ENCODE measurements around the gene LRRC58.
"Not testable (repeated sequence)": the region's sequence is repeated elsewhere in the genome, so short reads cannot be mapped to it uniquely, and the experiment has no call there.

The LRRC58 gene

DNA sequence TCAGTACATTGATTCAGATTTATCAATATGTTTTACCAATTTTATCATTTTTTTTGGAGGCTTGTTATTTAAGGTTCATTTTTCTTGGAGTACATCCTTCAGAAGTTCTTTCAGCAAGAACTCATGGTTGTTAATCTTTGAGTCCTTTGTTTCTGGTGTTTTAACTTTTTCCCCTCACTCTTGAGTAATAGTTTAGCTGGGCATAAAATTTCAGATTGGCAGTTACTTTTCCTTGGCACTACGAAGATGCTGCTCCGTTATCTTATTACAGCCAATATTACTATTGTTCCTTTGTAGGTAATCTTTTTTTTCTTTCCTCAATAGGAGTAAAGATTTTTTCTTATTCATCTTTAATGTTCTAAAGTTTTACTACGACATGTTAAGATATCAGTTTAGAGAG lies 9.8 kb downstream of the LRRC58 start:
- H3K9ac ChIP-seq (ENCODE audit: low read length) = no peak overlapping the region
- H3K27ac ChIP-seq (ENCODE audit: low read depth, low read length) = no peak overlapping the region
- H3K9me3 ChIP-seq (ENCODE audit: control insufficient read depth, insufficient read depth, low read depth, low read length) = 0 out of 2 replicates have a peak, but pooled peaks cover 6% of the 10 kb centered on the region
- peaks cover 10% of the 10 kb centered on the region for H3K36me3 ChIP-seq (ENCODE audit: control insufficient read depth, insufficient read depth, low read length)
- H3K27me3 ChIP-seq (ENCODE audit: control insufficient read depth, insufficient read depth, low read length) = no peaks in the 10 kb centered on the region
- H3K4me1 ChIP-seq (ENCODE audit: control insufficient read depth, insufficient read depth, low read length) = no peaks in the 10 kb centered on the region
- H3K4me3 ChIP-seq (ENCODE audit: low read depth, low read length) = no peak overlapping the region

DNA sequence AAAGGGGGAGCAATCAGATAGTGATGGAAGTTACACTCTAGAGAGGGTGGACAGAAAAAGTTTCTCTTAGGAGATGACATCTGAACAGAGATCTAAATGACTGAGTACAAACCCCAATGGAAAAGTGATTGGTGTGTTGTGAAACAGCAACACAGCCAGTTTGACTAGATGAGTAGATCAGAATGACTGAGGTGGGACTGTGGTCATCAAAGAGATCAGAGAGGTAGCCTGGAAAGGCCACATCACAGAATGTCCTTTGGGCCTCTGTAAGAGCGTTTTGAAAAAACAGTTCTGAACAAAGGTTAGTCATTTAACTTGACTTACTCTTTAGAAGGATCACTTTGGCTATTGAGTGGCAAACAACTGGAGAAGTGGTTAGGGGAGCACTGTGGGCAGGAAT lies 10.6 kb downstream of the LRRC58 start:
- H3K27ac ChIP-seq (ENCODE audit: low read depth, low read length) = no peak overlapping the region
- no peaks in the 10 kb centered on the region for H3K4me1 ChIP-seq (ENCODE audit: control insufficient read depth, insufficient read depth, low read length)
- no peak overlapping the region for H3K9ac ChIP-seq (ENCODE audit: low read length)
- no peaks in the 10 kb centered on the region for H3K27me3 ChIP-seq (ENCODE audit: control insufficient read depth, insufficient read depth, low read length)
- H3K36me3 ChIP-seq (ENCODE audit: control insufficient read depth, insufficient read depth, low read length) = peaks cover 15% of the 10 kb centered on the region
- 0 out of 2 replicates have a peak, but pooled peaks cover 6% of the 10 kb centered on the region for H3K9me3 ChIP-seq (ENCODE audit: control insufficient read depth, insufficient read depth, low read depth, low read length)
- no peak overlapping the region for H3K4me3 ChIP-seq (ENCODE audit: low read depth, low read length)

DNA sequence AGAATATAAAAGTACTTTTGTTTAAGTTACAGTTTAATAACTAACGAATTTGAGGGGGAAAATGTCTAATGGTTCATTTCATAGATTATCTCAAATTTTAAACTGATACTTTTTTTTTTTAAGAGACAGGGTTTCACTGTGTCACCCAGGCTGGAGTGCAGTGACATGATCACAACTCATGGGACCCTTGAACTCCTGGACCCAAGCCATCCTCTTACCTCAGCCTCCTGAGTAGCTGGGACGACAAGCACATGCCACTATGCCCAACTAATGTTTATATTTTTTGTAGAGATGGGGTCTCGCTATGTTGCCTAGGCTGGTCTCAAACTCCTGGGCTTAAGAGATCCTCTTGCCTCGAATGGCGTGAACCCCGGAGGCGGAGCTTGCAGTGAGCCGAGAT lies 16.5 kb downstream of the LRRC58 start:
- H3K27ac ChIP-seq (ENCODE audit: low read depth, low read length) = no peak overlapping the region
- H3K9ac ChIP-seq (ENCODE audit: low read length) = no peak overlapping the region
- H3K4me3 ChIP-seq (ENCODE audit: low read depth, low read length) = no peak overlapping the region
- H3K4me1 ChIP-seq (ENCODE audit: control insufficient read depth, insufficient read depth, low read length) = 0 out of 2 replicates have a peak, but pooled peaks cover 6% of the 10 kb centered on the region
- H3K9me3 ChIP-seq (ENCODE audit: control insufficient read depth, insufficient read depth, low read depth, low read length) = no peaks in the 10 kb centered on the region
- H3K36me3 ChIP-seq (ENCODE audit: control insufficient read depth, insufficient read depth, low read length) = peaks cover 38% of the 10 kb centered on the region
- no peaks in the 10 kb centered on the region for H3K27me3 ChIP-seq (ENCODE audit: control insufficient read depth, insufficient read depth, low read length)

DNA sequence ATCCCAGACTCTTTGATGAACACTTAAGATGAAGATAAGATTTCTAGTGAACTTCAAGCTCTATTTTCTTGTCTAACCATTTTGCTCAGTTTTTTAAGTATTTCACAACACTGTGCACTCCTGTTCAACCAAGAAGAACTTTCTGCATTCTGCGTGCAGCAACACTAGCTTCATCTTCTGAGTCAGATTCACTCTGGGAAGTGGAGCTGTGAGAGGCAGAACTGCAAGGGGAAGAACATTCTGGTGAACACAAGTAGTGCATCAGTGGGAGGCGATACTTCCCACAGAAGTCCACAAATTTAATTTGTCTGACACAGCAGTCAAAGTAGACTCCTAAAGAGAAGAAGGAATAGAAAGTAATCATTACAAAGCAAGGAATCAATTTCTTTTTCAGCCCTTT lies 18.1 kb downstream of the LRRC58 start:
- no peak overlapping the region for H3K9ac ChIP-seq (ENCODE audit: low read length)
- H3K9me3 ChIP-seq (ENCODE audit: control insufficient read depth, insufficient read depth, low read depth, low read length) = no peaks in the 10 kb centered on the region
- H3K4me3 ChIP-seq (ENCODE audit: low read depth, low read length) = no peak overlapping the region
- H3K4me1 ChIP-seq (ENCODE audit: control insufficient read depth, insufficient read depth, low read length) = 0 out of 2 replicates have a peak, but pooled peaks cover 6% of the 10 kb centered on the region
- H3K36me3 ChIP-seq (ENCODE audit: control insufficient read depth, insufficient read depth, low read length) = peaks cover 38% of the 10 kb centered on the region
- no peaks in the 10 kb centered on the region for H3K27me3 ChIP-seq (ENCODE audit: control insufficient read depth, insufficient read depth, low read length)
- no peak overlapping the region for H3K27ac ChIP-seq (ENCODE audit: low read depth, low read length)

DNA sequence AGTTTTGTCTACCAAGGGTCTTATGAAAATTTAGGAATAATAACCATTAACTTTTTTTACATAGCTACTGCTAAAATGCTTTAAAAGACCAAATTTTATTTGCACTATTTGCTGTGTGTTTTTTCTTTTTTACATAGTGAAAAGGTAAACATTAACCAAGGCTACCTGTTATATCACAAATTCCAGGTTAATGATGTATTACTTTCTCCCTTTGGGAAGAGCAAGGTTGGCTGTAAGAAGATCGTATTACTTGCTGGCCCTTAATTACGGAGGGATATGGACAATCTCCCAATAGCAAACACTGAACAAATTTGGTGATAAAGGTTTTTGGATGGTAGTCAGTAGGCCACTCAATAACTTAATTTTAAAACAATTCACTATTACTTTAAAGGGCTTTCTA lies 22.4 kb downstream of the LRRC58 start:
- no peak overlapping the region for H3K4me3 ChIP-seq (ENCODE audit: low read depth, low read length)
- peaks cover 25% of the 10 kb centered on the region for H3K36me3 ChIP-seq (ENCODE audit: control insufficient read depth, insufficient read depth, low read length)
- H3K9ac ChIP-seq (ENCODE audit: low read length) = no peak overlapping the region
- H3K4me1 ChIP-seq (ENCODE audit: control insufficient read depth, insufficient read depth, low read length) = 0 out of 2 replicates have a peak, but pooled peaks cover 6% of the 10 kb centered on the region
- no peak overlapping the region for H3K27ac ChIP-seq (ENCODE audit: low read depth, low read length)
- H3K9me3 ChIP-seq (ENCODE audit: control insufficient read depth, insufficient read depth, low read depth, low read length) = no peaks in the 10 kb centered on the region
- no peaks in the 10 kb centered on the region for H3K27me3 ChIP-seq (ENCODE audit: control insufficient read depth, insufficient read depth, low read length)

DNA sequence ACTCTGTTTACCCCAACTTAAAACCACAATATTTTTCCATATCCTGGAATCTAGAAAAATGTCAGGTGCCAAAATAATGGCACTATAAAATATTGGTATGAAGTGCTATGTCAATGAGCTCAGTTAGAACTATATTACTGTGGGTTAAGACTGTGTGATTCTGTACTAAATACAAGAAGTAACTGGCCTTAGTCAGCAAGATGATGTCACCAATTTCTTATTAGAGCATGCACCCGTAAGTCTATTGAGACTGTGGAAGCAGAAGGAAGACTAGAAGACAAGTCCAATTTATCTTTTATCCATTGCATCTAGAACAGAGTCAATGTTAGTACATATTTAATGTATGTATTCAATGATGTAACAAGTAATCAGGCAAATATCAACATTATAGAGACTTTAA lies 25.0 kb downstream of the LRRC58 start:
- Histone ChIP-seq H3K36me3 (ENCODE audit: control insufficient read depth, insufficient read depth, low read length) (peaks cover 9% of the 10 kb centered on the region), H3K27me3 (ENCODE audit: control insufficient read depth, insufficient read depth, low read length) (no peaks in the 10 kb centered on the region), H3K9me3 (ENCODE audit: control insufficient read depth, insufficient read depth, low read depth, low read length) (0 out of 2 replicates have a peak, but pooled peaks cover 2% of the 10 kb centered on the region), H3K27ac (ENCODE audit: low read depth, low read length) (no peak overlapping the region), H3K9ac (ENCODE audit: low read length) (no peak overlapping the region), H3K4me1 (ENCODE audit: control insufficient read depth, insufficient read depth, low read length) (0 out of 2 replicates have a peak, but pooled peaks cover 6% of the 10 kb centered on the region), H3K4me3 (ENCODE audit: low read depth, low read length) (no peak overlapping the region)

DNA sequence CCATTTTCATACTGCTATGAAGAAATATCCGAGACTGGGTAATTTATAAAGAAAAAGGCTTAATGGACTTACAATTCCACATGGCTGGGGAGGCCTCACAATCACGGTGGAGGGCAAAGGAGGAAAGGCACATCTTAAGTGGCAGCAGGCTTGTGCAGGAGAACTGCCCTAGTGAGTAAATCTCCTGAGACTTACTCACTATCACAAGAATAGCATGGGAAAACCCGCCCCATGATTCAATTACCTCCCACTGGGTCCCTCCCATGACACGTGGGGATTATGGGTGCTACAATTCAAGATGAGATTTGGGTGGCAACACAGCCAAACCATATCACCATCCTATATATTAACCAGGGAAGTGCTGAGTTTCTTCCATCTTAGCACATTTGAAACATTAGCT lies 25.4 kb downstream of the LRRC58 start:
- H3K36me3 ChIP-seq (ENCODE audit: control insufficient read depth, insufficient read depth, low read length); H3K4me1 ChIP-seq (ENCODE audit: control insufficient read depth, insufficient read depth, low read length); H3K4me3 ChIP-seq (ENCODE audit: low read depth, low read length); H3K9me3 ChIP-seq (ENCODE audit: control insufficient read depth, insufficient read depth, low read depth, low read length); H3K27ac ChIP-seq (ENCODE audit: low read depth, low read length); H3K27me3 ChIP-seq (ENCODE audit: control insufficient read depth, insufficient read depth, low read length); H3K9ac ChIP-seq (ENCODE audit: low read length): not testable (repeated sequence)

DNA sequence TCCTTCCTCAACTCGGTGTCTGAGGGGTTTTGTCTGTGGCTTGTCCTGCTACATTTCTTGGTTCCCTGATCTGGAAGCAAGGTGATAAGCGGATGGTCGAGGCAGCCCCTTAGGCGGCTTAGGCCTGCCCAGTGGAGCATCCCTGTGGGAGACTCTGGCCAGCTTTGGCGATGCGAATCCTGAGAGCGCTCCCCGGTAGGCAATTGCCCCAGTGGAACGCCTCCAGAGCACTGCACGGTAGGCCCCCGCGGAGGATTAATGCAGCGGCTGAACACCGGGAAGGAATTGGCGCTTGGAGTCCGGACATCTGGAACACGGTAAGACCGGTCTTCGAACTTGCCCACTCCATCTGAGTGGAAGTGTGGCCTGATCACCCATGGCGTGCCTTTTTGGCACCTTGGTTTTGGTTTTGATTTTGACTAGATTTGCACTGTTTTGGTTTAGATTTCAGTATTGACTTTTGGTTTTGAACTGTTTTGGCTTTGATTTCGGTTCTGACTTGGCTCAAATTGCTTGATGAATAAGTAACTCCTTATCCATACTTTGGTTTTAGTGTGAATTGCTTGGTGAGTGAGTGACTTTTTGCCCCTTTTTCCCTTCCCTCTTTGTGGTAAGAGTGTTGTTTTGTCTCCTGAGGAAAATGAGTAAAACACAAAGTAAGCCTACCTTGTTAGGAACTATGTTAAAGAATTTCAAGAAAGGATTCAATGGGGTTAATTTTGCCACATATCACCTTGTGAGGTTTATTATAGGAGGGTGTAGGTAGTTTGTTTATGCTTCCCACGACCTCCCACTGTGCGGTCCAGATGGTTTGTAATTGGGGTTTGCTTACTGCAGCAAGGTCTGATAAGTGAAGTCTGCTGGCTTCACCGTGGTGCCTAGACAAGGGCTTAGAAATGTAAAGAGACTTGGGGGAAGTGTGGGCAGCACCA lies 37.0 kb downstream of the LRRC58 start:
- H3K4me1 ChIP-seq (ENCODE audit: control insufficient read depth, insufficient read depth, low read length) = no peaks in the 10 kb centered on the region

DNA sequence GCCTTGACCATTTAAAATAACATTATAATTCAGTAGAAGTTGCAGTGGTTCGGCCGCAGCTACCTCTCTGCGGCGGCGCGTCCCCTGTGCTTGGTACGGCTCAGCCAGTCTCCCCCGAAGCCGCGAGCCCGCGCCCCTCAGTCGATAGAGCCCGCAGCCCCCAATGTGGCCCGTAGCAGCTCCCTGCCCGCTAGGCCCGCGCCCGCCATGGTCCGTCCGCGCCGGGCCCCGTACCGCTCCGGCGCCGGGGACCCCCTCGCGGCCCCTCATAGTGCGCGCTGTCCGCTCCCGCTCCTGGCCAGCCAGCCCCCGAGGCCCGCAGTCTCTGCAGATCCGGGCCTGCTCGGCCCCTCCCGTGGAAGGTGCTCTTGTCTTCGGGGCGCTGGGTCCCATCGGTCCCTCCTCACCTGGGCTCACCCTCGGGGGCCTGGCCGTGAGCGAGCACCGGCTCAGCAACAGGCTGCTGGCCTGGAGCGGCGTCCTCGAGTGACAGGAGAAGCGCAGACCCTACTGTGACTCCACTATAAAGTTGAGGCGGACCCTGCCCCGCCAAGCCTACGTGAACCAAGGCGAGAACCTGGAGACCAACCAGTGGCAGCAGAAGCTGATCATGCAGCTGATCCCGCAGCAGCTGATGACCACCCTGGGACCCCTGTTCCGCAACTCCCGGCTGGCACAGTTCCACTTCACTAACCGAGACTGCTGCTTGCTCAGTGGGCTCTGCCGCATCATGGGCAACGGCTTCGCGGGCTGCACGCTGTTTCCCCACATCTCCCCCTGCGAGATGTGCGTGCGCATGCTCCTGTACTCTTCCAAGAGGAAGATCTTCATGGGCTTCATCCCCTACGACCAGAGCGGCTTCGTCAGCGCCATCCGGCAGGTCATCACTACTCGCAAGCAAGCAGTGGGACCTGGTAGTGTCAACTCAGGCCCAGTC lies 42.4 kb downstream of the LRRC58 start:
- no peak overlapping the region for H3K9ac ChIP-seq (ENCODE audit: low read length)
- H3K9me3 ChIP-seq (ENCODE audit: control insufficient read depth, insufficient read depth, low read depth, low read length) = peaks cover 7% of the 10 kb centered on the region
- H3K4me3 ChIP-seq (ENCODE audit: low read depth, low read length) = no peak overlapping the region
- H3K27me3 ChIP-seq (ENCODE audit: control insufficient read depth, insufficient read depth, low read length) = no peaks in the 10 kb centered on the region
- H3K4me1 ChIP-seq (ENCODE audit: control insufficient read depth, insufficient read depth, low read length) = no peaks in the 10 kb centered on the region
- no peak overlapping the region for H3K27ac ChIP-seq (ENCODE audit: low read depth, low read length)
- H3K36me3 ChIP-seq (ENCODE audit: control insufficient read depth, insufficient read depth, low read length) = no peaks in the 10 kb centered on the region

More for the DNA sequence above, 37.0 kb downstream of the LRRC58 start:
- Histone ChIP-seq H3K27me3 (ENCODE audit: control insufficient read depth, insufficient read depth, low read length) (no peaks in the 10 kb centered on the region), H3K4me3 (ENCODE audit: low read depth, low read length) (no peak overlapping the region), H3K9ac (ENCODE audit: low read length) (no peak overlapping the region), H3K36me3 (ENCODE audit: control insufficient read depth, insufficient read depth, low read length) (no peaks in the 10 kb centered on the region), H3K27ac (ENCODE audit: low read depth, low read length) (no peak overlapping the region), H3K9me3 (ENCODE audit: control insufficient read depth, insufficient read depth, low read depth, low read length) (peaks cover 22% of the 10 kb centered on the region)

DNA sequence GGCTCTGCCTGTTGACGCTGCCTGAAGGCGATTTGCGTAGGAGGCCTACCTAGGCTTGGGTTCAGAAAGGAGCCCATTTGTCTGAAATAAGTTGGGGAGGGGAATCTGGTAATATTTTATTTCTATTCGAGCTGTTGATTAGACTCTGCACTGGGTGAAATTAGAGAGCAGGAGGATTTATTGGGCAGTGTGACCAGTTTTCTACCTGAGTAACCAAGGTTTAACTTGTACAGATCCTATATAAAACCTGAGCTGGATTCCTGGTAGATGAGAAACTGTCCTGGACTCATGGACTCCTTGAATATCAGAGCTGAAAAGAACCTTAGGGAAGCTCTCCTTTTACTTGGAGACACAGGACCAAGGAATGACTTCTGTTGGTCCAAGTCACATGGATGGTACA lies 44.5 kb downstream of the LRRC58 start:
- Histone ChIP-seq H3K27me3 (ENCODE audit: control insufficient read depth, insufficient read depth, low read length) (no peaks in the 10 kb centered on the region), H3K27ac (ENCODE audit: low read depth, low read length) (no peak overlapping the region), H3K36me3 (ENCODE audit: control insufficient read depth, insufficient read depth, low read length) (no peaks in the 10 kb centered on the region)

More for the DNA sequence above, 44.5 kb downstream of the LRRC58 start:
- Histone ChIP-seq H3K9ac (ENCODE audit: low read length) (no peak overlapping the region), H3K9me3 (ENCODE audit: control insufficient read depth, insufficient read depth, low read depth, low read length) (no peaks in the 10 kb centered on the region; the same call in 1 of the 2 replicates), H3K4me1 (ENCODE audit: control insufficient read depth, insufficient read depth, low read length) (no peaks in the 10 kb centered on the region), H3K4me3 (ENCODE audit: low read depth, low read length) (no peak overlapping the region)

All from HUES6 (cell line).